Measurements from ENCODE around the gene DDX10. TPM values are rescaled to one million over a fixed set of nuclear protein-coding genes. Genes with fewer than 3 reads are reported as not detected.
"Not testable (repeated sequence)": the region's sequence is repeated elsewhere in the genome, so short reads cannot be mapped to it uniquely, and the experiment has no call there.

DDX10 gene
- total RNA-seq, 2 donors from 2014 or later: 21.1 to 21.3 TPM

DNA sequence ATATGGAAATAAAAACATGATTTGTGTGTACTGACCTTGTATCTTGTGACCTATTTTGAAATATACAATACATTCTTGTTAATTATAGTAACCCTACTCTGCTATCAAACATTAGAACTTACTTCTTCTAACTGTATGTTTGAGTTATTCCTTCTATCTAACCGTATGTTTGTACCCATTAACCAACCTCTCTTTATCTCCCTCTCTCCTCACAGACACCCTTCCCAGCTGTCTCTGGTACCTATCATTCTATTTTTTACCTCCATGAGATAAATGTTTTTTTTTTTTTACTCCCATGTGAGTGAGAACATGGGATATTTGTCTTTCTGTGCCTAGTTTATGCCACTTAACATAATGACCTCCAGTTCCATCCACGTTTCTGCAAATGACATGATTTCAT is 128.7 kb downstream of the DDX10 start:
- intact Hi-C loops (cut with DNase I): no loop called here
- DNase-seq (ENCODE audit: low spot score): no peak

DNA sequence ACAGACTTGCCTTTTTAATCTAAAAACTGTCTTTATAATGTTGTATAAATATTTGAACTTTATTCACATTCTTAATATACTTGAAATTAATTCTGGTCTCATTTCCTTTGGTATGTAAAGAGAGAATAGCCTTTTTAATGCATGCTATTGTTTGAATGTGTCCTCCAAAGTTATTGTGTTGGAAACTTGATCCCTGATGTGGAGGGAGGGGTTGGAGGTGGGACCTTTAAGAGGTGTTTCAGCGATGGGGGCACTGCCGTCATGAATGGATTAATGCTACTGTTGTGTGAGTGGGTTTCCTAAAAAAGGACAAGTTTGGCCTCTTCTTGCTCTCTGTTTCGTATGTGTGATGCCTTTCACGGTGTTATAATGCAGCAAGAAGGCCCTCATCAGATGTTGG is 131.7 kb downstream of the DDX10 start:
- intact Hi-C loops (cut with DNase I): no loop called here
- no peak for DNase-seq (ENCODE audit: low spot score)

GRCh38 chr11:108797578-108798100 is 132.8 kb downstream of the DDX10 start:
- intact Hi-C loops (cut with DNase I): no loop called here
- no peak for DNase-seq (ENCODE audit: low spot score)

GRCh38 chr11:108802492-108802891 is 137.6 kb downstream of the DDX10 start:
- DNase-seq (ENCODE audit: low spot score): no peak
- intact Hi-C loops (cut with DNase I): no loop called here

- intact Hi-C loops (cut with DNase I): no loop called here
- DNase-seq (ENCODE audit: low spot score): no peak
Measured at GRCh38 chr11:108803776-108804175, 138.9 kb downstream of the DDX10 start.

DNA sequence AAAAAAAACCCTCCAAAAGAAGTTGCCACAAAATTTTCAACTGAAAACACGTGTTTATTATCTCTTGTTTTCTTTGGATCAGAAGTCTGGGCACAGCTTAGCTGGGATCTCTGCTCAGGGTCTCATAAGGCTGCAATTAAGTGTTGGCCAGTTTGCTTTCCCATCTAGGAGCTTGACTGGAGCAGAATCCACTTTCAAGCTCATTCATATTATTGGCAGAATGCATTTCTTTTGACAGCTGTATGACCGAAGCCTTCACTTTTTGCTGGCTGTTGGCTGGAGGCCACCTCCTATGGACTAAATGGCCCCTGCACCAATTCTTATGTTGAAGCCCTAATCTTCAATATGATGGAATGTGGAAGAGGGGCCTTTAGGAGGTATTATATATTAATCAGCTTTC is 139.6 kb downstream of the DDX10 start:
- no peak for DNase-seq (ENCODE audit: low spot score)
- intact Hi-C loops (cut with DNase I): no loop called here

DNA sequence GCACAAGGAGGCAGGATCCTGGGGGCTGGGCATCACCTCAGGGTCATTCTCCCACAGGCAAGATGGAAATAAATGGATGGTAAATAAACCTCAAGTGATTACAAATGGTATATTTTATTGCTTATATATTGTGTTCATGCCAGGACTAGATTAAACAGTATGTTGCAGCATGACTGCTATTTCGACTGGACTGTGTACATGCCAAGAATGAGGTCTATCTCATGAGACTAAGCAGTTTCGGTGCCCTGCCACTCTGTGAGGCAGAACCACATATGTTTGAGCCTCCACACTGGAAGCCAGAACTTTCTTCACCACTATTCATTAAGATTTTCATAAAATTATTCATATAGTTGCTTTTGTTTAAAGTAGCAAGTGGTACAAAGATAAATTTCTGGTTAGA is 140.2 kb downstream of the DDX10 start:
- intact Hi-C loops (cut with DNase I): no loop called here
- DNase-seq (ENCODE audit: low spot score): no peak

GRCh38 chr11:108807262-108807661 is 142.4 kb downstream of the DDX10 start:
- intact Hi-C loops (cut with DNase I): no loop called here
- DNase-seq (ENCODE audit: low spot score): no peak

GRCh38 chr11:108813086-108813485 is 148.2 kb downstream of the DDX10 start:
- DNase-seq (ENCODE audit: low spot score): no peak
- intact Hi-C loops (cut with DNase I): no loop called here

DNA sequence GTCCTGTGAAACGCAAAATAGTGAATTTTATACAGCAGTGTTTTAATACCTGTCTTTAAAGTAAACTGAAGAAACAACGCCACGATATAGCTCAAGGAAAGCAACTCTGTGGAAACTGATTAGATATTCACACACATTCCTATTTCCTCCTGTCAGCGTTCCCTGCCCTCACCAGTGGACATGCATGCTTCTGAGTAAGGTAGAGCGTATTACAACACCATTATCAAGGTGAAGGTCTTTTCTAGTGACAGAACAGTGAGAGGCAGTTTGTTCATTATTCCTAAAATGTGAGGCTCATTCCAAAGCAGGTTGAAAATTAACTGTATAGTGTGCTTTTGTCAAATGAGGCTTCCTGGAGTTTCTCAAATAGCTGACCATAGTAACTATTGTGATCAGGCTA is 153.1 kb downstream of the DDX10 start:
- DNase-seq (ENCODE audit: low spot score): no peak
- intact Hi-C loops (cut with DNase I): no loop called here

DNA sequence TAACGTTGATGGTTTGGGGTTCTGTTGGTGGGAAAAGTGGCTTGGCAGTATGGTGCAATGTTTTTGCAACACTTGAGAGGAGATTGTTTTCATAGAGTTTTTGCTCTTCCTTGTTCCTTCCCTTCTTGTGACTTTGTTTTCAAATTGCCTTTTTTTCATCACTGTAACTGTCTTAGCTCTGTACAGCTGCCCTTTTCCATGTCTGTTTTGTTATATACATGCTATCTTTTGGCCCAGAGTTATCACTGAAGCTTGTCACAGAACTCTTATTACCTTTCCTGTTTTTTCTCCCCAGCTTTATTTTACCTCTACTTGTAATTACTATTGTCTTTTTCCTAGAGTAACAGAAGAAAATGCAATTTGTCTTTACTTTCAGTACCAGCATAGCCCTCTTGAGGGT is 154.1 kb downstream of the DDX10 start:
- intact Hi-C loops (cut with DNase I): no loop called here
- DNase-seq (ENCODE audit: low spot score): no peak

- DNase-seq (ENCODE audit: low spot score): no peak
- intact Hi-C loops (cut with DNase I): no loop called here
Measured at GRCh38 chr11:108819957-108820356, 155.1 kb downstream of the DDX10 start.

DNA sequence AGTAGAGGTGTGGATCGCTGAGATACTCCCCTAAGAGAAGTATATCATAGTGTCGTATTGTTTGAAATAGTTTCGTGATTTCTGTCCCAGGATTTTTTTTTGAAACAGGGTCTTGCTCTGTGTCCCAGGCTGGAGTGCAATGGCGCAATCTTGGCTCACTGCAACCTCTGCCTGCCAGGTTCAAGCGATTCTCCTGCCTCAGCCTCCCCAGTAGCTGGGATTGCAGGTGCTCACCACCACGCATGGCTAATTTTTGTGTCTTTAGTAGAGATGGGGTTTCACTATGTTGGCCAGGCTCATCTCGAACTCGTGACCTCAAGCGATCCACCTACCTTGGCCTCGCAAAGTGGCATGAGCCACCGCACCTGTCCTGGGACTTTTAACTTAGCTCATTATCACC is 159.1 kb downstream of the DDX10 start:
- DNase-seq (ENCODE audit: low spot score); intact Hi-C loops (cut with DNase I): not testable (repeated sequence)

DNA sequence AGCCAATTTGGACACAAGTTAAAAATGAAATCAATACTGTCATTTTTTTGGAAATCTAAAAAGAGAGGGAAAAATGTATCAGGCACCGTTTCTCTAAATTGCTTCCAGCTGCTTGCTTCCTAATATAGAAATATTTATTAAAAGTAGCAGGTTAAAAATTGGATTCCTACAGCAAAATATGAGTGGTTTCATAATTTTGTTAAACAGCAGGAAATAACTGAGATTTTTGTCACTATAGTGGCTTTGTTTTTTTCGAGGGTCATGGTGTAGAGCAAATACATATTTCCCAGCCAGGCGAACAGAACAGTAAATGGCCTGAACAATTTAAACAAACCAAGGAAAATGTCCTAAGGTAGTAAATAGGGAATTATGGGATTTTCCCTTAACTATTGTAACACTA is 159.7 kb downstream of the DDX10 start:
- DNase-seq (ENCODE audit: low spot score): no peak
- intact Hi-C loops (cut with DNase I): no loop called here

DNA sequence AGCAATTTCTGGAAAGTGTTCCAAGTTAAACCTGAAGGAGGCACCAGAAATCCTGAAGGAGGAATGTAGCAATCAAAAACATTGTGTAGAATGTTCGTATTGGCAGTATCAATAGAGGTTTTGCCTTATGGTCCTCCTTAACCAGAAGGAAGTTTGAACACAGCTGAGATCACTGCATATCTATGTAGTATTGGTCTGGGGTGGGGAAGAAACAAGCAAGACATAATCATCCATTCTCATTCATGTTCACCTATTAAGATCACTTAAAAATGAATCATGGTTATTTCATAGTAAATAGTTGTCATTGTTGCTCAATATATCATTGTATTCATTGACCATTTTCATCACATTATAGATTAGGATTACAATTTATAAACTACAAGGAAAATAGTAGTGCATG is 160.5 kb downstream of the DDX10 start:
- DNase-seq (ENCODE audit: low spot score): no peak
- intact Hi-C loops (cut with DNase I): no loop called here

DNA sequence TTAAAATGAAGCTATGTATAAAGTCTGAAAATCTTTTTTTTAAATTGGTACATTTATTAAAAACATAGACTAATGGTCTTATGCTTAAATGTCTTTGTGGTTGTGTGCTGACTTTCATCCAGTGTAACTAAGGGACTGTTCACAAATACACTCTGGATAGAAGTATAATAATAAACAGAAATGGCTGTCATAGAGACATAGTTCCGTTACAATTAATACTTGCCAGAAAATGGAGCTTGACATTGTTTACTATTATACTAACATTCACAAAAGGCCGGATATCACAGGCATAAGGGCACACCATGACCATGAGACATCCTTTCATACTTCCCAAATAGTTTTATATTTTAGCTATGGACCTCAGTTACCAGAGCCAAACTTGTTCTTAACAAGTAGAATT is 161.3 kb downstream of the DDX10 start:
- DNase-seq (ENCODE audit: low spot score): no peak
- intact Hi-C loops (cut with DNase I): no loop called here

GRCh38 chr11:108835624-108836023 is 170.8 kb downstream of the DDX10 start:
- intact Hi-C loops (cut with DNase I): no loop called here
- no peak for DNase-seq (ENCODE audit: low spot score)

- intact Hi-C loops (cut with DNase I): no loop called here
- DNase-seq (ENCODE audit: low spot score): no peak
Measured at GRCh38 chr11:108836541-108836940, 171.7 kb downstream of the DDX10 start.

DNA sequence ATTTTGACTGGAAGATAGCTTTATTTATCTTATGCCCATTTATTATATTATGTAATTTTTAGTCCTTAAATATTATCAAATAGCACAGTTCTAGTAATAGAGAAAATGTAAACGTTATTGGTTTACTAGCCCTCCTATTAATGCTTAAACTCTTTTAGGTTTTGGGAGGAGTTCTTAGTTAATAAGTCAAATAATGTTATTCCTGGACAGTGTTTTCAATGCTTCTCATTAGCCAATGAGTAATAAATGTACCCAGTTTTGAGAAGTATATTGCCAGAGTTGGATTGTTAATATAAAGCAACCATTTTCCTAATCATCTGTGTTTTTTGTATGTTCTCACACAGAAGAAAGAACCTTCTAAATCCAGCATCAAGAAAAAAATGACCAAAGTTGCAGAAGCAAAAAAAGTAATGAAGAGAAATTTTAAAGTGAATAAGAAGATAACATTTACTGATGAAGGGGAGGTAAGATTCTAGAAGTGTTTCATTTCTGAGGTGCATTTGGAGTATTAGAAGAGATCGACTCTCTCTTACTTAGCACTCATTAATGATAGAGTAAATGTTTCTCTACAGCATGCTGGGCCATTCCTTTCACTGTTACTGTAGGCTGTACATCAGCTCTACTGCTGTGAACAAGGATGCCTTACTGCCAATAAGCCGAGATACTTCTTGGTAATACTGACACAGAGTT is 173.4 kb downstream of the DDX10 start:
- DNase-seq (ENCODE audit: low spot score): no peak
- intact Hi-C loops (cut with DNase I): no loop called here

DNA sequence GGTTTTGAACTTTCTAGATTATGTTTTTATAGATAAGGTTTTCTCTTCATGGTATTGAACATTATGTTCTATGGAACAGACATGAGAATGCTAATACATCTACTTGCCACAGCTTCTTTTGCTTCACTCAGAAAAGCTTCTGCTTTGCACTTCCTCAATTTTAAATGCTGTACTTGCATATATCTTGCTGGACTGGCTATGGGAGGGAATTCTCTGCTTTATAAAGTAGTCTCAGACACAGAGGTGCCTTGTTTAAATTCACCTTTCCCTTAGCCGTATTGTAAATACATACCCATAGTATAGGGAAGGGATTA is 173.9 kb downstream of the DDX10 start:
- no peak for DNase-seq (ENCODE audit: low spot score)
- intact Hi-C loops (cut with DNase I): no loop called here

DNA sequence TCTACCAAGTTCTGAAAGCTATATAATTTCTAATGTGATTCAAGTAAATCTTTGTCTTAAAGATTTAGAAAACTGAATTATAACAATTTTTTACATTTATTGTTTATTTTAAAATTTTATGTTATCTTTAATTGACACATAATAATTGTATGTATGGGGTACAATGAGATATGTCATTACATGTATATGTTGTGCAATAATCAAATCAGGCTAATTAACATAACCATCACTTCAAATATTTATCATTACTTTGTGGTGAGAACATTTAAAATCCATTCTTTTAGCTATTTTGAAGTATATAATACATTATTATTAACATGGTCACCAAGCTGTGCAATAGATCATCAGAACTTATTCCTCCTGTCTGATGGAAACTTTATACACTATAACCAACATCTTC is 181.1 kb downstream of the DDX10 start:
- intact Hi-C loops (cut with DNase I): no loop called here
- no peak for DNase-seq (ENCODE audit: low spot score)
